ENCODE results near the gene HERC3.

HERC3 gene

GRCh38 chr4:88720451-88721428, 128.5 kb downstream of the HERC3 start:
- DNase-seq, result peak in 1 of 2 experiments; percentile 53

- DNase-seq, result no peak
Measured at GRCh38 chr4:88722276-88722780, 130.0 kb downstream of the HERC3 start.

GRCh38 chr4:88722828-88723227, 130.5 kb downstream of the HERC3 start:
- DNase-seq, result peak in 1 of 2 experiments; percentile 18

- no peak for DNase-seq
Measured at GRCh38 chr4:88724406-88724805, 132.1 kb downstream of the HERC3 start.

GRCh38 chr4:88725143-88725542, 132.9 kb downstream of the HERC3 start:
- DNase-seq, result no peak

GRCh38 chr4:88725986-88726385, 133.7 kb downstream of the HERC3 start:
- no peak for DNase-seq

GRCh38 chr4:88728146-88728545, 135.9 kb downstream of the HERC3 start:
- peak in 1 of 2 experiments; percentile 59 for DNase-seq

GRCh38 chr4:88729146-88729760, 137.0 kb downstream of the HERC3 start:
- no peak for DNase-seq

- DNase-seq, result no peak
Measured at GRCh38 chr4:88730811-88731210, 138.5 kb downstream of the HERC3 start.

GRCh38 chr4:88731381-88731780, 139.1 kb downstream of the HERC3 start:
- peak in 1 of 2 experiments; percentile 13 for DNase-seq

GRCh38 chr4:88732714-88733368, 140.6 kb downstream of the HERC3 start:
- no peak for DNase-seq

- no peak for DNase-seq
Measured at GRCh38 chr4:88734403-88734949, 142.2 kb downstream of the HERC3 start.

GRCh38 chr4:88735564-88735963, 143.3 kb downstream of the HERC3 start:
- no peak for DNase-seq

GRCh38 chr4:88736264-88736663, 144.0 kb downstream of the HERC3 start:
- DNase-seq, result no peak

- no peak for DNase-seq
Measured at GRCh38 chr4:88737307-88737941, 145.1 kb downstream of the HERC3 start.

- no peak for DNase-seq
Measured at GRCh38 chr4:88738180-88738579, 145.9 kb downstream of the HERC3 start.

- no peak for DNase-seq
Measured at GRCh38 chr4:88742561-88742960, 150.3 kb downstream of the HERC3 start.

- DNase-seq, result no peak
Measured at GRCh38 chr4:88743696-88744095, 151.4 kb downstream of the HERC3 start.

GRCh38 chr4:88744609-88745008, 152.3 kb downstream of the HERC3 start:
- no peak for DNase-seq

- peak in 1 of 2 experiments; percentile 26 for DNase-seq
Measured at GRCh38 chr4:88745175-88745574, 152.9 kb downstream of the HERC3 start.

- DNase-seq, result no peak
Measured at GRCh38 chr4:88745581-88746163, 153.4 kb downstream of the HERC3 start.

- no peak for DNase-seq
Measured at GRCh38 chr4:88746206-88746605, 153.9 kb downstream of the HERC3 start.
